Spleen (tissue), 7 donors: Measurements from ENCODE around the gene HDAC7.

ENCODE experiments used
- POLR2A ChIP-seq, 3 donors: fragments of 450-650 bp; IDR thresholded peaks; one replicate each; pipeline ENCODE4 v1.5.1; 2017; ENCODE audit warnings: antibody characterized with exemption in 3 of 3, mild to moderate bottlenecking in 1 of 3
- TF ChIP-seq, protein P1 (sequence below), 11 experiments: fragments of 200-600 bp in 7 of 11; fragments of 450-650 bp in 4 of 11; sonication (generic) in 4 of 11; IDR thresholded peaks in 8 of 11; conservative IDR thresholded peaks in 3 of 11; 1 replicate in 7 of 11; 2 replicates in 4 of 11; pipeline versions ENCODE4 v1.4.0 to v1.8.0; 2016 to 2021; ENCODE audit warnings: antibody characterized with exemption in 11 of 11, inconsistent platforms in 4 of 11, mild to moderate bottlenecking in 1 of 11
- donor health status: DM: no; HTN: no; CAD: no; lungs with moderate emphysema.
- donor health status: DM: no; HTN: no; CAD: no.
- donor health status: DM: no; HTN: no; CAD: no.

DNA sequence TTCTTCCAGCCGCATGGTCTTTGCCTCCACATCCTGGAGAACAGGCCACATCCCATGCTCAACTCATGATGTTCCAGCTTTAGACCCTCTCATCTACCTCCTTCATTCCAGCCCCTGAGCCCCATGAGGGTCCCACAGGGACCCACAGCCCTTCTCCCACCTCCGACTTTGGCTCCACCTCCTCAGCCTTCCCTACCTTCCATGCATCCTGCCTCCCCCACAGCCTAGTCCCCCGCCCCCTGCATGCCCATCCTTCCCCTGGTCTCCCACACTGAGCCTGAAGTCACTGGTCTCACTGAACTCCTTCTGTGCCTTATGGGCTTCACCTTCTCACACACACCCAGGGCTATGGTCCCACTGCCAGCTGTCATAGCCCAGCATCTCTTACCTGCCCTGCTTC lies 70.8 kb downstream of the HDAC7 start:
- TF ChIP-seq, protein P1, sequence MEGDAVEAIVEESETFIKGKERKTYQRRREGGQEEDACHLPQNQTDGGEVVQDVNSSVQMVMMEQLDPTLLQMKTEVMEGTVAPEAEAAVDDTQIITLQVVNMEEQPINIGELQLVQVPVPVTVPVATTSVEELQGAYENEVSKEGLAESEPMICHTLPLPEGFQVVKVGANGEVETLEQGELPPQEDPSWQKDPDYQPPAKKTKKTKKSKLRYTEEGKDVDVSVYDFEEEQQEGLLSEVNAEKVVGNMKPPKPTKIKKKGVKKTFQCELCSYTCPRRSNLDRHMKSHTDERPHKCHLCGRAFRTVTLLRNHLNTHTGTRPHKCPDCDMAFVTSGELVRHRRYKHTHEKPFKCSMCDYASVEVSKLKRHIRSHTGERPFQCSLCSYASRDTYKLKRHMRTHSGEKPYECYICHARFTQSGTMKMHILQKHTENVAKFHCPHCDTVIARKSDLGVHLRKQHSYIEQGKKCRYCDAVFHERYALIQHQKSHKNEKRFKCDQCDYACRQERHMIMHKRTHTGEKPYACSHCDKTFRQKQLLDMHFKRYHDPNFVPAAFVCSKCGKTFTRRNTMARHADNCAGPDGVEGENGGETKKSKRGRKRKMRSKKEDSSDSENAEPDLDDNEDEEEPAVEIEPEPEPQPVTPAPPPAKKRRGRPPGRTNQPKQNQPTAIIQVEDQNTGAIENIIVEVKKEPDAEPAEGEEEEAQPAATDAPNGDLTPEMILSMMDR (IDR thresholded peaks at IDR 0.05 in 8 of 11, conservative IDR thresholded peaks at IDR 0.05 in 3 of 11) = no peak
- no peak for TF ChIP-seq POLR2A (IDR thresholded peaks at IDR 0.05)
